Measurements from ENCODE around the gene FAM13A. TPM values are rescaled to one million over a fixed set of nuclear protein-coding genes. Genes with fewer than 3 reads are reported as not detected.

The FAM13A gene
- total and polyA plus RNA-seq, 8 donors = 15.7 to 56.4 (median 38.1) TPM

GRCh38 chr4:89048906-89049601 is 7.9 kb downstream of the FAM13A start:
- H3K36me3 ChIP-seq = no peaks in the 10 kb centered on the region
- no peak for DNase-seq

GRCh38 chr4:89044147-89044900 is 12.7 kb downstream of the FAM13A start:
- ATAC-seq (no peak), FAIRE-seq (no peak), DNase-seq (no peak)
- no peak overlapping the region for H3K4me3 ChIP-seq
- H3K36me3 ChIP-seq = no peaks in the 10 kb centered on the region
- WGBS, 2 donors = 95 to 97% methylated on average over 7 of the region's 7 CpGs
- TF ChIP-seq, protein P1, sequence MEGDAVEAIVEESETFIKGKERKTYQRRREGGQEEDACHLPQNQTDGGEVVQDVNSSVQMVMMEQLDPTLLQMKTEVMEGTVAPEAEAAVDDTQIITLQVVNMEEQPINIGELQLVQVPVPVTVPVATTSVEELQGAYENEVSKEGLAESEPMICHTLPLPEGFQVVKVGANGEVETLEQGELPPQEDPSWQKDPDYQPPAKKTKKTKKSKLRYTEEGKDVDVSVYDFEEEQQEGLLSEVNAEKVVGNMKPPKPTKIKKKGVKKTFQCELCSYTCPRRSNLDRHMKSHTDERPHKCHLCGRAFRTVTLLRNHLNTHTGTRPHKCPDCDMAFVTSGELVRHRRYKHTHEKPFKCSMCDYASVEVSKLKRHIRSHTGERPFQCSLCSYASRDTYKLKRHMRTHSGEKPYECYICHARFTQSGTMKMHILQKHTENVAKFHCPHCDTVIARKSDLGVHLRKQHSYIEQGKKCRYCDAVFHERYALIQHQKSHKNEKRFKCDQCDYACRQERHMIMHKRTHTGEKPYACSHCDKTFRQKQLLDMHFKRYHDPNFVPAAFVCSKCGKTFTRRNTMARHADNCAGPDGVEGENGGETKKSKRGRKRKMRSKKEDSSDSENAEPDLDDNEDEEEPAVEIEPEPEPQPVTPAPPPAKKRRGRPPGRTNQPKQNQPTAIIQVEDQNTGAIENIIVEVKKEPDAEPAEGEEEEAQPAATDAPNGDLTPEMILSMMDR (IDR thresholded peaks at IDR 0.05) = no peak
- no peaks in the 10 kb centered on the region for H3K27me3 ChIP-seq
- H3K27ac ChIP-seq = no peak overlapping the region
- H3K4me1 ChIP-seq = no peaks in the 10 kb centered on the region
- intact Hi-C loops (cut with DNase I) = no loop called here
- no peaks in the 10 kb centered on the region for H3K9me3 ChIP-seq

More at GRCh38 chr4:89048906-89049601, 7.9 kb downstream of the FAM13A start:
- FAIRE-seq (no peak), ATAC-seq (no peak)
- Histone ChIP-seq H3K4me3 (no peak overlapping the region), H3K27ac (no peak overlapping the region), H3K27me3 (no peaks in the 10 kb centered on the region), H3K4me1 (peaks cover 0 to 4% (median 0%) of the 10 kb centered on the region in 3 donors), H3K9me3 (no peaks in the 10 kb centered on the region)
- TF ChIP-seq, protein P1 (IDR thresholded peaks at IDR 0.05) = no peak
- WGBS, 2 donors = 96 to 97% methylated on average over 4 of the region's 4 CpGs
- intact Hi-C loops (cut with DNase I) = no loop called here

GRCh38 chr4:89042055-89042454 is 14.9 kb downstream of the FAM13A start:
- H3K27ac ChIP-seq = no peak overlapping the region
- 59 to 63% methylated on average over 3 of the region's 3 CpGs for WGBS, 2 donors
- no peak for DNase-seq
- H3K4me3 ChIP-seq = no peak overlapping the region
- TF ChIP-seq, protein P1 (IDR thresholded peaks at IDR 0.05) = no peak
- no peaks in the 10 kb centered on the region for H3K36me3 ChIP-seq
- ATAC-seq = no peak
- intact Hi-C loops (cut with DNase I) = no loop called here
- no peaks in the 10 kb centered on the region for H3K9me3 ChIP-seq
- H3K27me3 ChIP-seq = no peaks in the 10 kb centered on the region
- no peak for FAIRE-seq
- no peaks in the 10 kb centered on the region for H3K4me1 ChIP-seq

DNA sequence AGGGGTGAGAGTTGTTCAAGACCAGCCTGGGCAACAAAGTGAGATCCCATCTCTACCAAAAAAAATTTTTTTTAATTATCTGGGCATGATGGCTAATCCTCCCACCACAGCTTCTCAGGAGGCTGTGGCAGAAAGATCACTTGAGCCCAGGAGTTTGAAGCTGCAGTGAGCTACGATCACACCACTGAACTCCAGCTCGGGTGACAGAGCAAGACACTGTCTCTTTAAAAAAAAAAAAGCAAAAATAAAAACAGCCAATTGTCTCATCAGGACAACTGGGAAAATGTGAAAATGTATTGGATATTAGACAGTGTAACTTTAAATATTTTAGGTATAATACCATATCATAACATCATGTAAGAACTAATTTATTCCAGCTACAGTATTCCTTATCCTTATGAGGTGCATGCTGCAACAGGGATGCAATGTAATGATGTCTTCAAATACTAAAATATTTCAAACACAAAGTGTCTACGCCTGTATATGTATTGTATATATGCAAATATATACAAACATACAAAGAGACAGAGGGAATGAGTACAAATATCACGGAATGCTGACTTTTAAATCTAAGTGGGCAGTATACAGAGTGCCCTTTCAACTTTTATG is 17.2 kb downstream of the FAM13A start:
- Histone ChIP-seq H3K27ac (no peak overlapping the region), H3K27me3 (no peaks in the 10 kb centered on the region), H3K4me1 (no peaks in the 10 kb centered on the region), H3K36me3 (no peaks in the 10 kb centered on the region), H3K4me3 (no peak overlapping the region), H3K9me3 (no peaks in the 10 kb centered on the region)
- TF ChIP-seq, protein P1 (IDR thresholded peaks at IDR 0.05) = no peak
- WGBS, 2 donors = 67 to 78% methylated on average over 4 of the region's 4 CpGs
- FAIRE-seq (no peak), DNase-seq (no peak), ATAC-seq (no peak)
- intact Hi-C loops (cut with DNase I) = no loop called here
